ENCODE results near the gene SEC11C. TPM values are rescaled to one million over a fixed set of nuclear protein-coding genes. Genes with fewer than 3 reads are reported as not detected.
"Not testable (repeated sequence)": the region's sequence is repeated elsewhere in the genome, so short reads cannot be mapped to it uniquely, and the experiment has no call there.

Gene SEC11C
- 8.0 TPM for polyA plus RNA-seq (ENCODE audit: insufficient read length)

DNA sequence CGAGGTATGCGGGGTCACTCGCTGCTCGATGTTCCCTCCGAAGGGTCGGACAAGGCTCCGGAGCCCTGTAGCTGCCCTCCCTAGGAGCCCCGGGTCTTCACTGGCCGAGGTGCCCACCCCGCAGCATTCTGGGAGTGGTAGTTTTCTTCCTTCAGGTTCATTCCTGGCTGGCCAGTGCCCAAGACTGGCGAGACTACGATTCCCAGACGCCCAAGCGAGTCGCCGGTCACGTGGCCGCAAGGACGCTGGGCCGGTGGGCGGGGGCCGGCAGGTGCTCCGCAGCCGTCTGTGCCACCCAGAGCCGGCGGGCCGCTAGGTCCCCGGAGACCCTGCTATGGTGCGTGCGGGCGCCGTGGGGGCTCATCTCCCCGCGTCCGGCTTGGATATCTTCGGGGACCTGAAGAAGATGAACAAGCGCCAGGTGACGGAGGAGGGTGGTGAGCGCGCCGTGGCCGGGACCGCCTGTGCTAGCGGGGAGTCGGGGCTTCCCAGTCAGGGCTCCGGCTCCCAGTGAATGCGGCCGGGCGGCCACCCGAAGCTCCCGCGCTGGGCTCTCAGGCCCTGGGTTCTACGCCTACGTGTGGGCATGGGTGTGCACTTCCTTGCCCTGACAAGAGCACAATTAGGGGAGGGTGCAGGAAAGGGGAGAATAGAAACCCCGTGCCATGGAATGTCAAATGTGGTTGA lies at the start of gene SEC11C:
Gene SEC11C, plus strand, starts transcription at position 270 of the 687 bp plus-strand sequence. Its CDS starts 65 bp downstream, at position 335.
- DNase-seq = peak; percentile 88

DNA sequence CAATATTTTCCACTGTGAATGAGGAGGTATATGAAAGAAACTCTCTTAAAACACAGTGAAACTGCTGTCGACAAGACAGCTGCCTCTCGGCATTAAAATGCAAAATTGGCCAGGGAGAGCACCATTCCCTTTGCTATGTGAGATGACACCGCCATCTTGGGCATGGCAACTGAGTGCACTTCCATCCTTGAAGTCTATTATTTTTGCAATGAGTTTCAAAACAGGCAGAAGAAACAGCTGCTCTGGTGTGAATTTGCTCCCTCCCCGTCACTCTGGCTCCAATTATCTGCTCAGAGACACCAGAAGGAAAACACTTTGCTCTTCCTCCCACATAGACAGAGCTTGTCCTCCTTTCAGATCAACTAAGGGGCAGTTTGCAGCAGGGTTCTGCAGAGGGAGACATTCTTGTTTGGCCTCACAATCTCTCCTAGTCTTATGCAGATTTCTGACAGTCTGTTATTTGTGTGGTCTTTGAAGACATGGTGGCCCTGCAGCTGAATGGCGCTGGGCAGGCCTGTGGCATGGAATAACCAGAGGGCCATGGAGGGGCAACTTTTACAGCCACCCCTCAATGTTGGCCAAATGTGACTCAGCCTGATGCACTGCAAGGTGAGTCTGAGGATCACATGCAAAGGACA lies 48.6 kb upstream of the SEC11C start:
- no peak for DNase-seq

GRCh38 chr18:59093668-59094067 lies 46.0 kb upstream of the SEC11C start:
- no peak for DNase-seq

- DNase-seq = no peak
Measured at GRCh38 chr18:59094569-59094968, 45.1 kb upstream of the SEC11C start.

DNA sequence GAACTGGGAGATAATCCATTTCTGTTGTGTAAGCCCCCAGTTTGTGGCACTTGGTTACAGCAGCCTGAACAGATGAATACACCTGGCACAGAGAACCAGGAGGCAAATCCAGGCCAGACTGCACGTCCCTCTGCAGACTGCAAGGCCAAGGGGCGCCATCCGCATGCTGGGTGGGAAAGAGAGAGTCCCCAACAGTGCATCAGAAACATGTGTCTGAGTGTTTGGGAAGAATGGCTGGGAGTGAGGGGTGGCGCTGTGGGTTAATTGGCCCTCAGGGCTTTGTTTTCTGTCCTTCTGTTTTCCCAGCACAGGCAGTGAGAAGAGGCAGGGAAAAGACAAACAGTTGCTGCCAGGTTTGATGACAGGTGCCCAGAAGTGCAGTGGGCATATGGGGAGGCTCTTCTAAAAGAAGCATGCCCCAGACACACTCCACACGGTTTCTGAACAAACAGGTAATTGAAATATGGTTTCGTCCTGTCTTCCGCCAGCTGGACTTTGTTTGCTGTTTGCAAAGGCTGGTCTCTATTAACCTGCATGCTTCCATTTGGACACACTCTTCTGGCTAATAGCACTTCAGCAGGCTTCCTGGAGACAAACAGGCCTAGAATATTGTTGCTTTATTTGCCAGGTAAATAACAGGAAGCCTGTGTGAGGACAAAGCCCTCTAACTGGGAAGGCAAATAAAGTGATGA lies 43.4 kb upstream of the SEC11C start:
- DNase-seq = no peak

- no peak for DNase-seq
Measured at GRCh38 chr18:59101830-59102414, 37.8 kb upstream of the SEC11C start.

DNA sequence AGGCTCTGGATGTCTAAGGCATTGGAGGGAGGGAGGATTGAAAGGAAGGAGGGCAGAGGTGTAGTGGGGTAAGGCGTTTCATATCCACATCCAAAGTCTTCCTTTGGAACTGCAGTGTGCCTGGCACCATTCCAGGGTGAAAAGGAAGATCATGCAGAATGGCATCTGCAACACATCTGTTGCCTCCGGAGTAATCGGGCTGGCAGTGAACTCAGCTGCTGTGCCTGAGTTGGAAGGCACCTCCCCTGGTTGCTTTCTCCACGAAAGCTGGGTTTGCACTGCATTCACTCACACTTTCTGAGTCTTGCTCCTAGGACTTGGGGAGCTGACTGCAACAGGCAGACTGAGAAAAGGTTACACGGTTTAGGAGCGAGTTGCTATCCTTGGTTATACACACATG lies 30.3 kb upstream of the SEC11C start:
- DNase-seq = peak; percentile 4

- no peak for DNase-seq
Measured at GRCh38 chr18:59114160-59114559, 25.5 kb upstream of the SEC11C start.

GRCh38 chr18:59123588-59124369 lies 15.9 kb upstream of the SEC11C start:
- no peak for DNase-seq

DNA sequence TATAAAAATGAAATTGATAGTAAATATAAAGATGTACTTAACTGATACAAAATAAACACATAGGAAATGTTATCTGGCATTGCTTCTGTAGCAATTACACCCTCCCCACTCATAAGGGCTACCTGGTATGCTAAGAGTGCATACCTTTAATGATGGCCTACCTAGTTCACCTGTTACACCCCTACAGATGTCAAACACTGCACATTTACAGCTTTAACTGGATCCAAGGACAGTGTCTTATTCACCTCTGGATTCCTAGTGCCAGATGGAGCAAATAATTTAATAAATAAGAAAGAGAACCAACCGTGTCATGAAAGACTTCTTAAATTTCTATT lies 15.3 kb upstream of the SEC11C start:
- no peak for DNase-seq

DNA sequence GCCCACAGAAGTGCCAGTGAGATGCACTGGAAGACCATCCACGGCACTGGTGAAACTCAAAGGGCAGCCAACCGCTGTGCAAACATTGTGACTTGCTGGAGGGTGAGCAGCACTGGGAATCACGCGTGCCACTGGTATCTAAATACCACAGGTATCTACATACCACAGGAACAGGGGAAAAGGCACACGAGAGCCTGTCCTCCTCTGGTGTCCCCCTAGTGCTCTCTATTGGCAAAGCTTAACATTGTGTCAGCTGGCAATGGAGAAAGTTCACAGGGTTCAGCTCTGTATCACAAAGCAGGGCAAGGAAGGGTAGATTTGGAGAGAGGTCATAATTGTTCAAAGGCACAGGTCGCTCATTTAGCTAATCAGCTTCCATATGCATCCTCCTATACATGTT lies 12.6 kb upstream of the SEC11C start:
- no peak for DNase-seq

- DNase-seq = no peak
Measured at GRCh38 chr18:59129951-59130703, 9.6 kb upstream of the SEC11C start.

GRCh38 chr18:59132810-59133465 lies 6.7 kb upstream of the SEC11C start:
- no peak for DNase-seq

DNA sequence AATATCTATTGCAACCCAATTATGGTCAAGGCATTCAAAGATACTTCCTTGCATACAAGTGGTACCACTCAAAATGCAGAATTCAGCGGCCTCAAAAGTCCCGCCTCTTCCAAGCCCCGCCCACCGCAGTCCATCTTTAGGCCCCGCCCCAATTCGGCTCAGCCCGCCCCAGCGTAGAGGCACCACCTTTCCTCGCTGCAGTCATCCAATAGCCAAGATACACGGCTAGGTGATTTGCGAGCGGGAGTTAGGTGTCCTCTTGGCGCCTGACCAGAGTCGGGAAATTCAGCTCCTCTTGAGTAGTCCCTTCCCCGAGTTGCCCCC lies 431 bp upstream of the SEC11C start:
- no peak for DNase-seq

DNA sequence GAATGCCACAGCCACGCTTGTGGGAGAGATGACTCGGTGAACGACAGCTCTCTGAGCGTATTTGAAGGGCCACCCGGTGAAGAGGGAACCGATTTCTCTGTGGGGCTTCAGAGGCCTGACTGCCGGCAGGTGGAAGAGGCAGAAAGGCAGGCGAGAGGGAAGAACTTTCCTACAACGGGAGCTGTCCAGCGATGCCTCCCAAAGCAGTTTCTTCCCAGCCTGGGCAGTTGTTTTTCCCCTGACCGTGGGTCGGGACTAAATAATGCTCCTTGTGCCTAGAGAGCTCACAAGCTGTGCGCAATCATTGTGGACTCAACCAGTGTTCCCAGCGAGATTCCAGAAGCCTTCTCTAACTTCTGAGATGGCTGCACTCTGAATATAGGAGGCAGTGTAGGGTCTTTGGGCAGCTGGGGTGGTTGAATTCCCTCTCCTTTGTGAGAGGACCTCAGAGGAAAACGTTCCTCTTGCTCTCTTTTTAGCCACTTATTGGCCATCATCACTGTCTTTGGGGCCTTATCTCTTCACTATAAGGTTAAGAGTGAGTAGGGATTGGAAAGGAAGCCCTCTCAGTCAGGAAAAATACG lies 710 bp downstream of the SEC11C start:
- peak; percentile 5 for DNase-seq

DNA sequence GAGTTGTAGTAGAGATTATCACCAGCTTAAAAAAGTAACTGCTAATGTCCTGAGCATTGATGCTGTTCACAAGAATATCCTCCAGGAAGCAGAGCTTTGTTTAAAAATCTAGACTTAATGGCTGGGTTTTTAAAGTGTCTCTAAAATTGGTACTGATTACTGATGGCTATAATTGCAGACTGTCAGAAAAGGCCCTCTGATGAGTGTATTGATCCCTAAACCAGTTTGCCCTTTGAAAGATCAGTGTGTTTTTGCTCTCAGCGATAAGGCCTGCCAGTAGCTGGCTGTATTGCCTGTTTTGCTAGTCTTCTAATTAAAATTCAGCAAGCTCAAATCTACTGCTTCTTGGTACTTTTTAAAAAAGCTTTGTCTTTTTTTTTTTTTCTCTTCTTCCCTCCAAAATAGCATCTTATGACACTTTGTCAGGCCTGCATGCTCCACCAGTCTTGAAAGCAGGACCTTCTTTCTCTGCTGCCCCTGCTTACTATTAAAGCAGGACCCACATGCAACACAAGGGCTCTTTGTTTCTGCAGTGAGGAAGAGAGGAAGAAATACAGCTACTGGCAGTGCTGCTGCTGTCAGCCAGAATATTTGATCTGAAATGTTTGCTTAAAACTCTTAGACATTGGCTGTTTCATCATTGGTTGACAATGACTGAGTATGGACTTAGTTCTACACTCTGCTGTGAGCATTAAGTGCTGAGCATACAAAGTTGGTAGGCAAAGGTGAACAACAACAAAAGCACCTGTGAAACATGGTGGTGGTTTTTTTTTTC lies 1.8 kb downstream of the SEC11C start:
- DNase-seq = no peak

GRCh38 chr18:59142274-59142673 lies 2.6 kb downstream of the SEC11C start:
- no peak for DNase-seq

DNA sequence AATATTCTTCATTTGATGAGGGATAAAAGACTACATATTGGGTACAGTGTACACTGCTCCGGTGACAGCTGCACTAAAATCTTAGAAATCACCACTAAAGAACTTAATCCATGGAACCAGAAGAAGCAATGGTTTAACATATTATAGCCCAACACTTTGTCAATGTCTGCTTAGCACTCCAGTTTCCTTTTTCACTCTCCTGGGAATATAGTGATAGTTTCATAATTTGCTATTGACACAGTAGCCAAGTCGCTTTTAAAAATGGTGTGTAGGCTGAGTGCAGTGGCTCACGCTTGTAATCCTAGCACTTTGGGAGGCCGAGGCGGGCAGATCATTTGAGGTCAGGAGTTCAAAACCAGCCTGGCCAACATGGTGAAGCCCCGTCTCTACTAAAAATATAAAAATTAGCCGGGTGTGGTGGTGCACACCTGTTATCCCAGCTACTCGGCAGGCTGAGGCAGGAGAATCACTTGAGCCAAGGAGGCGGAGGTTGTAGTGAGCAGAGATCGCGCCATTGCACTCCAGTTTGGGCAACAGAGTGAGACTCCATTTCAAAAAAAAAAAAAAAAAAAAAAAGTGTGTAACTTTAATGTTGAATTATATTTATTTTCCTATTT lies 3.2 kb downstream of the SEC11C start:
- DNase-seq = not testable (repeated sequence)

DNA sequence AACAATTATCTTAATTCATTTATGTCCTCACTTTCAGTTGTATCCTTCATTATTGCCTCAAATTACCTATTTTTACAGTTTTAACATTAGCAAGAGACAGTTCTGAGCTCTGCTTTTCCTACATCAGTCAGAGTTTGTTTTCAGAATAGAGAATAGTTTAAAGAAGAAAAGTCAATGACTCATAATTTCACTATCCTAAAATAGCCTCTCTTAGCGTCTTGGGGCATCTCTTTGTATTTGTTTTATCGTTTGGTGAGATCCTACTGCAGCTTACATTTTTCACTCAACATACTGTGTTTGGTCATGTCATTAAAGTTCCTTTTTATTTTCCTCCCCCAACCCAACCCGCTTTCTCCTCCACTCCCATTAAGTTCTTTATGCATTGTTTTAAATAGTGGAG lies 3.8 kb downstream of the SEC11C start:
- DNase-seq = no peak

- no peak for DNase-seq
Measured at GRCh38 chr18:59144483-59144882, 4.8 kb downstream of the SEC11C start.
